Measurements from ENCODE around the gene SPECC1L.

DNA sequence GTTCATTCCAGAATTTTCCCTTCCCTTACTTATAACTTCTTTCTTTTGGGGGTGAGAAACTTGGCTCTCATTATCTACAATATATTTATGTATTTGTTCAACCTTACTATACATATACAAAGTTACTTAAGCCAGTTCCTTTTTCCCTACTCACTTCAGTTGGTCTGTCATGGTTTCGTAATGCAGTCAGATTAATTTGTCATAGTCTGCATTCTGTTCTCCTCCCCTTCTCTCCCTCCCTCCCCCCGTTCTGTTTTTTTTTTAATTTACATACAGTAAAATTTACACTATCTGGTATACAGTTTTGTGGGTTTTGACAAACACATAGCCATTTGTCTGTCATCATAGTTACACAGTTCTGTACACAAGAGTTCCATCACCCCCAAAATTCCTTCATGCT is 84.9 kb downstream of the SPECC1L start:
- no peak for TF ChIP-seq POLR2A (IDR thresholded peaks at IDR 0.05; ENCODE audit: low read depth, low read length)
- TF ChIP-seq, protein P1, sequence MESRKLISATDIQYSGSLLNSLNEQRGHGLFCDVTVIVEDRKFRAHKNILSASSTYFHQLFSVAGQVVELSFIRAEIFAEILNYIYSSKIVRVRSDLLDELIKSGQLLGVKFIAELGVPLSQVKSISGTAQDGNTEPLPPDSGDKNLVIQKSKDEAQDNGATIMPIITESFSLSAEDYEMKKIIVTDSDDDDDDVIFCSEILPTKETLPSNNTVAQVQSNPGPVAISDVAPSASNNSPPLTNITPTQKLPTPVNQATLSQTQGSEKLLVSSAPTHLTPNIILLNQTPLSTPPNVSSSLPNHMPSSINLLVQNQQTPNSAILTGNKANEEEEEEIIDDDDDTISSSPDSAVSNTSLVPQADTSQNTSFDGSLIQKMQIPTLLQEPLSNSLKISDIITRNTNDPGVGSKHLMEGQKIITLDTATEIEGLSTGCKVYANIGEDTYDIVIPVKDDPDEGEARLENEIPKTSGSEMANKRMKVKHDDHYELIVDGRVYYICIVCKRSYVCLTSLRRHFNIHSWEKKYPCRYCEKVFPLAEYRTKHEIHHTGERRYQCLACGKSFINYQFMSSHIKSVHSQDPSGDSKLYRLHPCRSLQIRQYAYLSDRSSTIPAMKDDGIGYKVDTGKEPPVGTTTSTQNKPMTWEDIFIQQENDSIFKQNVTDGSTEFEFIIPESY (IDR thresholded peaks at IDR 0.05) = no peak
- no peak for TF ChIP-seq BMI1 (IDR thresholded peaks at IDR 0.05; ENCODE audit: borderline replicate concordance)
- no peak for TF ChIP-seq ZNF384 (IDR thresholded peaks at IDR 0.05; ENCODE audit: borderline replicate concordance, low read depth, low read length)
